VCaP (cell line): Measurements from ENCODE around the gene ISY1.
A peak's percentile ranks its signal among the peaks of the same experiment; 100 is the strongest.

Source experiments
- H3K27ac ChIP-seq: fragments of 450-650 bp; 2 replicates; pipeline ENCODE4 v1.5.1; 2017
- TF ChIP-seq, protein P1 (sequence below): fragments of 450-650 bp; conservative IDR thresholded peaks from 2 replicates; pipeline ENCODE4 v1.5.1; 2017; ENCODE audit warnings: mild to moderate bottlenecking, moderate library complexity

The ISY1 gene

DNA sequence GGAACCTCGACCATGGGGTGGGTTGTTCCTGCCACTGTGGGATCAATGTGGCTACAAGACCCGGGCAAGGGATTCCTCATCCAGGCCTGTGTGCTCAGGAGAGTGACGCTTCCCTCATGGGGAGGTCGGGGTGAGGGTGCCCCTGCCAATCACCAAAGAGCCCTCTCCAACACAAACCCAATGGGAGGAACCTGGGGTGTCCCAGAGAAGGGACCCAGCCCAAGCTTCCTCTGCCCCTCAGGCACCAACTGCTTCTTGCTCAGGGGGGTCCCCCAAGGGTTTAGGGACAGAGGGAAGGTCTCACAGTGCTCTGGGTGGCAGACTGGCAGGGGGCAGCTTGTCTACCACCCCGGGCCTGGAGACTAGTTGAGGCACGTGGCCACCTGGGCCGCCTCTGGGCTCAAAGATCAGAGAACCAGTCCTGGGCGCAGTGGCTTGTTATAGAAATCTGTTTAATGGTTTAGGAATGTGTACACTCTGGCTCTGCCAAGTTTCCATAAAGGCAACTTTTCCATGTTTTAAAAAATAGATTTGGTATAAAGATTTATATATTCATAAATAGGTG, 73.6 kb downstream of the ISY1 start:
- peak overlapping the region; percentile 65 for H3K27ac ChIP-seq
- TF ChIP-seq, protein P1, sequence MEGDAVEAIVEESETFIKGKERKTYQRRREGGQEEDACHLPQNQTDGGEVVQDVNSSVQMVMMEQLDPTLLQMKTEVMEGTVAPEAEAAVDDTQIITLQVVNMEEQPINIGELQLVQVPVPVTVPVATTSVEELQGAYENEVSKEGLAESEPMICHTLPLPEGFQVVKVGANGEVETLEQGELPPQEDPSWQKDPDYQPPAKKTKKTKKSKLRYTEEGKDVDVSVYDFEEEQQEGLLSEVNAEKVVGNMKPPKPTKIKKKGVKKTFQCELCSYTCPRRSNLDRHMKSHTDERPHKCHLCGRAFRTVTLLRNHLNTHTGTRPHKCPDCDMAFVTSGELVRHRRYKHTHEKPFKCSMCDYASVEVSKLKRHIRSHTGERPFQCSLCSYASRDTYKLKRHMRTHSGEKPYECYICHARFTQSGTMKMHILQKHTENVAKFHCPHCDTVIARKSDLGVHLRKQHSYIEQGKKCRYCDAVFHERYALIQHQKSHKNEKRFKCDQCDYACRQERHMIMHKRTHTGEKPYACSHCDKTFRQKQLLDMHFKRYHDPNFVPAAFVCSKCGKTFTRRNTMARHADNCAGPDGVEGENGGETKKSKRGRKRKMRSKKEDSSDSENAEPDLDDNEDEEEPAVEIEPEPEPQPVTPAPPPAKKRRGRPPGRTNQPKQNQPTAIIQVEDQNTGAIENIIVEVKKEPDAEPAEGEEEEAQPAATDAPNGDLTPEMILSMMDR, result no peak

DNA sequence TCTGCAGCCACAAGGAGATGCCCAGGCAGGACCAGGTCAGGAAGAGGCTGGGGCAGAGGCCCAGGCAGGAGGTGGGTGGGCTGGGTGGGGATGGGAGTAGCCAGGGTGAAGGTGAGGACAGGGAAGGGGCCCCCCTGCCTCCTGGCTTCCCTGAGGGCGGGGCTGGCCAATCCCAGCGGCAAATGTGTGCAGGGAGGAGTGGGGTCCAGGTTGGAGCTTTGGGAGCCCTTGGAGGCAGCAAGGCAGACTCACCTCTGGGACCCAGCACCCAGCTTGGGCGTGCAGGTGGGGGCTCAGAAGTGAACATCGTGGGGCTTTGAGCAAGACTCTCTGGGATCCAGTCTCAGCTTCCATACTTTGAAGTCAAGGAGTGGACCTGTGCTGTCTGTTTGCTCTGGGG, 75.0 kb downstream of the ISY1 start:
- TF ChIP-seq, protein P1, result no peak
- H3K27ac ChIP-seq, result no peak overlapping the region

DNA sequence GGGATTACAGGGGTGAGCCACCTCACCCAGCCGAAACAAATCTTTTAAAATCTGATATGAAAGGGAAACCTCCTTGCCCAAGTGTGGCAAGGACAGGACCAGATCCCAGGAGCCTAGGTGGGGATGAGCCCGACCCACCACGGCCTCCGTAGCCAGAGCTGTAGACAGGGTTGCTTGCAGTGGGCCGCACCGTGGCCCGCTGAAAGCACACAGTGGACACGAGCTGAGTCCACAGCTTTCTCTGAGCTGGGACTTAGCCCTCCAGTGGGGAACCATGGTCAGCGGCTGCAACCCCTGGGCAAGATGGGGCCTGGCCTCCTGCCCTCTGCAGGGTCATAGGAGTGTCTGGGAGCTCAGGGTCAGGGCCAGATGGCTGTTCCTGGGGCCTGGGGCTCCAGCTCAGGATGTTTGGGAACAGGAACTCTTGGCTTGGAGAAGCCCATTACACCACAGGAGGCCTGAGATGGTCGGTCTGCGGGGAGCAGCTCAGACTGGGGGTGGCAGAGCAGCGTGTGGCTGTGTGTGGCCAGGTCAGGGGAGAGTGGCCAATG, 75.6 kb downstream of the ISY1 start:
- TF ChIP-seq, protein P1, result no peak

DNA sequence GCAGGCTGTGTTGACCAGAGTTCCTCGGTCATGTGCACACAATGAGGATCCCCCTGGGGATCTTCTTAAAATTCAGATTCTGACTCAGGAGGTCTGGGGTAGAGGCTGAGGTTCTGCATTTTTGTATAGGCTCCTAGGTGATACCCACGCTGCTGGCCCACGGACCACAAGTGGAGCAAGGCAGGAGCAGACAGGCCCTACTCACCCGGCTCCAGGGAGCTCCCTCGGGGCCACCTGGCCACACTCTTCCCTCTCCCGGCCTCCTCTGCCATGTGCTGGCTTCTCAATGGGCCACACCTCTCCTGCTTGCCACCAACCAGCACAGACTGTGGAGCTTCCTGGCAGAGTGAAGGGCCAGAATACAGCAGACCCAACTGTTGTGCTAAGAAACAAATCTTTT, 76.4 kb downstream of the ISY1 start:
- TF ChIP-seq, protein P1, result no peak
- H3K27ac ChIP-seq, result no peak overlapping the region

More for the DNA sequence above, 75.6 kb downstream of the ISY1 start:
- no peak overlapping the region for H3K27ac ChIP-seq

DNA sequence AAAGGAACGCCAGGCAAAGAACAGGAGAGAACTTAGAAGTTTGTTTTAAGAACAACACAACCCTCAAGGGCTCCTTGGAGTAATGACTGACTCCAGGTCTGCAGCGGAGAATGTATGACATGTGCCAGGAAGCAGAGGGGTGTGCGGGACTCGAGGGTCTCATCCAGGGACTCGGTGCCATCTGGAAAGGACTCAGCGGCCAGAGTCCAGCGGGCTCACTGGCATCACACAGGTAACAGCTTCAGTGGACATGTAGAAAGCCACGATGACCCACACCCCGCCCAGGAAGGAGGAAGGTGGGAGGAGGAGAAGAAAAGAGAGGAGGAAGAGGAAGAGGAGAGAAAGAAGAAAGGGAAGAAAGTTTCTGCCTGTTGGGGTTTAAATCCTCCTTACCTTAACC, 78.8 kb downstream of the ISY1 start:
- TF ChIP-seq, protein P1, result no peak

DNA sequence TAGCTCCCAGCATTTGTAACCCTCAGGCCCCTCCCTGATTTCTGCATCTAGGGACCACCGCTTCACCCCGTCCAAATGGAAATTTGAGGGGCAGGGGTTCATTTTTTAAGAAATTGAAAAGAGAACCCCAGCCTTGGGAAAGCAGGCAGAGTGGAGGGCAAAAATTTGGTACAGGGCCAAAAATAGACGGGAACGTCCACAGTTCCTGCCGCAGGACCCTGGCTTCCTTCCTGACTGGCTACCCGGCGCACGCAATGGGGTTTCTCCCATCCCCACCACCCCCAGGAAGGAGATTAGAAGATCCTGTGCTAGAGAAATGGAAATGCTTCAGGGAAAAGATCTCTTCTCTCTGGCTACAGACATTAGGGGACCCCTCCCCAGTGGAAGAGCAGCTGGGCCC, 79.4 kb downstream of the ISY1 start:
- H3K27ac ChIP-seq, result no peak overlapping the region
- TF ChIP-seq, protein P1, result no peak

More for the DNA sequence above, 78.8 kb downstream of the ISY1 start:
- no peak overlapping the region for H3K27ac ChIP-seq

DNA sequence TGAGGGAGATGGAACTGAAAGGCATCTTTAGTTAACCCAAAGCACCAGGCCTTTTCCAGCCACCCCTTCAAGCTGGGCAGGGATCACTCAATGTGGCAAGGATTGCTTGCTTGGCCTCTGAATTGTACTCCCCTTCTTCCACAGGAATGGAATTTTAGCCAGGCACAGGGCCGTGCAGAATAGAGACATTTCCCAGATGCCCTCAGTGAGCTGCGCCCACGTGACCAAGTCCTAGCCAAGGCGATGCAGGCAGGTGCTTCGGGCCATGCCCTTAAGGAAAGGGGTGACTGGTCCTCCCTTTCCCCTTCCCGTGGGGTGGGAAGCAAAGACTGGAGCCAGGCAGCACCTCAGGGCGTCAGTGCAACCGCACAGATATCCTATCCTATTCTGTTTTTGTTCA, 82.4 kb downstream of the ISY1 start:
- no peak overlapping the region for H3K27ac ChIP-seq
- TF ChIP-seq, protein P1, result no peak
